HepG2 (cell line): ENCODE data around the gene SH3PXD2A. TPM values are rescaled to one million over a fixed set of nuclear protein-coding genes. Genes with fewer than 3 reads are reported as not detected.

Experiments
- ATAC-seq: fragments of 200-7000 bp; cut with Tn5 transposase; 3 replicates; pipeline ENCODE4 v1.9.1; 2020; ENCODE audit warnings: mild to moderate bottlenecking, moderate library complexity
- BruUV-seq: library from RNA; stranded (reverse); fragments of 400-500 nt; replicated peaks from 2 replicates; lab custom pipeline; 2021; lab: Mats Ljungman, UMichigan
- CTCF ChIA-PET: fragments of 300-600 bp; formaldehyde crosslinking; extraction: SDS; loops from one replicate; lab custom pipeline; 2021; ENCODE audit warnings: low total read pairs, inconsistent platforms, low intra/inter-chr PET ratio; lab: Yijun Ruan, JAX
- POLR2A ChIA-PET: fragments of 350-600 bp; sonication (Branson Sonifier 250); formaldehyde crosslinking; loops from one replicate; lab custom pipeline; 2020; ENCODE audit warnings: antibody characterized with exemption, inconsistent platforms; lab: Yijun Ruan, JAX
- DNase-seq: peaks from one replicate; pipeline ENCODE4 v3.0.0-alpha.2; 2015; ENCODE audit warnings: low spot score
- FAIRE-seq: peaks from 3 replicates; lab custom pipeline; 2011; peaks lifted over from hg19 to GRCh38; lab: Jason Lieb, UNC
- H2AFZ ChIP-seq: one replicate; pipeline ENCODE4 v1.6.1; 2011; ENCODE audit warnings: low read length, inconsistent platforms
- H3K27ac ChIP-seq: fragments of 300-600 bp; 3 replicates; pipeline ENCODE4 v1.8.0; 2011; ENCODE audit warnings: mixed run types, mild to moderate bottlenecking, mixed read lengths, low read length, inconsistent platforms; ENCODE audit not compliant: insufficient read depth; ENCODE audit errors: extremely low read length
- H3K27me3 ChIP-seq, 2 experiments: fragments of 200-600 bp in 1 of 2; 2 replicates in 1 of 2; 3 replicates in 1 of 2; pipeline versions ENCODE4 v1.6.0 to v1.8.0; 2011; ENCODE audit warnings: low read length in 2 of 2, mild to moderate bottlenecking in 2 of 2, moderate library complexity in 2 of 2, inconsistent platforms in 1 of 2; ENCODE audit not compliant: insufficient read depth in 2 of 2, control insufficient read depth in 1 of 2
- H3K36me3 ChIP-seq, 2 experiments: fragments of 200-600 bp in 1 of 2; replicated peaks in 1 of 2; 2 replicates in 1 of 2; 3 replicates in 1 of 2; pipeline versions ENCODE4 v1.5.1 to v1.8.0; 2011; ENCODE audit warnings: low read length in 2 of 2, inconsistent platforms in 1 of 2; ENCODE audit not compliant: insufficient read depth in 2 of 2, control insufficient read depth in 1 of 2
- H3K4me1 ChIP-seq: 2 replicates; pipeline ENCODE4 v1.5.1; 2012; ENCODE audit warnings: low read length, inconsistent platforms; ENCODE audit not compliant: insufficient read depth
- H3K4me2 ChIP-seq: 2 replicates; pipeline ENCODE4 v1.6.0; 2011; ENCODE audit warnings: low read depth, low read length, inconsistent platforms
- H3K4me3 ChIP-seq, 3 experiments: fragments of 200-600 bp in 1 of 3; sonication (generic), shearing (Covaris generic) in 1 of 3; replicated peaks in 1 of 3; 2 replicates each; pipeline ENCODE4 v1.5.1; 2011 to 2016; ENCODE audit warnings: low read length in 3 of 3, inconsistent platforms in 2 of 3, low read depth in 2 of 3, mild to moderate bottlenecking in 2 of 3, control low read depth in 1 of 3, mixed read lengths in 1 of 3; ENCODE audit not compliant: insufficient read depth in 1 of 3
- H3K79me2 ChIP-seq: one replicate; pipeline ENCODE4 v1.6.1; 2011; ENCODE audit warnings: low read length, inconsistent platforms; ENCODE audit not compliant: insufficient read depth
- H3K9ac ChIP-seq: 2 replicates; pipeline ENCODE4 v1.6.0; 2011; ENCODE audit warnings: mild to moderate bottlenecking, low read depth, low read length, inconsistent platforms; ENCODE audit not compliant: insufficient read depth
- H3K9me3 ChIP-seq: 2 replicates; pipeline ENCODE4 v1.5.1; 2012; ENCODE audit warnings: mild to moderate bottlenecking, low read length
- H4K20me1 ChIP-seq: 2 replicates; pipeline ENCODE4 v1.6.0; 2011; ENCODE audit warnings: inconsistent platforms, mild to moderate bottlenecking, low read length, moderate library complexity; ENCODE audit not compliant: insufficient read depth
- GTF2F1 ChIP-seq: fragments of 150-350 bp; IDR thresholded peaks from 2 replicates; pipeline ENCODE4 v1.6.1; 2014; ENCODE audit warnings: low read length
- TSC22D2 ChIP-seq: sonication (generic); formaldehyde crosslinking; IDR thresholded peaks from 2 replicates; pipeline ENCODE4 v1.5.1; 2020; ENCODE audit warnings: missing genetic modification reagents, mild to moderate bottlenecking, borderline replicate concordance
- ZNF12 ChIP-seq: sonication (generic); formaldehyde crosslinking; IDR thresholded peaks from 2 replicates; pipeline ENCODE4 v1.5.0; 2020; ENCODE audit warnings: missing genetic modification reagents
- ZNF543 ChIP-seq: sonication (generic); formaldehyde crosslinking; IDR thresholded peaks from 2 replicates; pipeline ENCODE4 v1.4.0; 2020; ENCODE audit warnings: mild to moderate bottlenecking, missing genetic modification reagents
- WGBS: methylation state at CpG from one replicate; pipeline ENCODE4 v1.1.6; 2017; ENCODE audit warnings: low lambda C conversion rate; 5-methylcytosine and 5-hydroxymethylcytosine counted together
- in situ Hi-C: cut with HindIII; loops from 2 replicates; pipeline ENCODE4 v1.10.0; 2017; ENCODE audit warnings: low pct_unique_long_range_greater_than_20kb; ENCODE audit not compliant: extremely low pct_ligation_motif_present
- intact Hi-C: fragments of 100-400 bp; cut with micrococcal nuclease; formaldehyde crosslinking; loops from one replicate; pipeline ENCODE4 v1.10.0; 2022; ENCODE audit not compliant: unreplicated experiment
- polyA plus RNA-seq, 8 experiments: library from polyadenylated mRNA; depleted of rRNA in 3 of 8; stranded (reverse) in 7 of 8; unstranded in 1 of 8; fragments of >200 nt; fragmentation: Illumina TruSeq in 4 of 8; extraction: Trizol in 4 of 8; gene quantifications; 2 replicates each; pipeline versions ENCODE4 v1.2.1 to v1.2.3, GENCODE V29; 2011 to 2016; ENCODE audit warnings: low read depth in 4 of 8, missing spikeins in 1 of 8, mixed read lengths in 1 of 8; ENCODE audit not compliant: insufficient read depth in 1 of 8
- total RNA-seq, 5 experiments: library from RNA; depleted of rRNA; stranded (reverse); fragments of >200 nt; fragmentation: Illumina TruSeq; extraction: Trizol; gene quantifications; 2 replicates each; pipeline ENCODE4 v1.2.3, GENCODE V29; 2016; ENCODE audit warnings: low read depth in 1 of 5
- TF ChIP-seq, protein P1 (sequence below): sonication (generic); formaldehyde crosslinking; IDR thresholded peaks from 2 replicates; pipeline ENCODE4 v1.8.1; 2023; ENCODE audit warnings: mild to moderate bottlenecking, inconsistent platforms, moderate library complexity, missing genetic modification reagents, borderline replicate concordance
- TF ChIP-seq, protein P2 (sequence below): sonication (generic); formaldehyde crosslinking; IDR thresholded peaks from 2 replicates; pipeline ENCODE4 v1.5.0; 2020; ENCODE audit warnings: mild to moderate bottlenecking, missing genetic modification reagents

Gene SH3PXD2A
- total and polyA plus RNA-seq, 2 of the 13 experiments (the other 11 are each of a cell fraction or from before 2014, with no cell fraction given), result 11.1 to 11.3 TPM

- intact Hi-C loops, result loop anchor here (5.0 kb wide), 2 partner anchors 42 to 77 kb away; no protein-coding TSS in a partner anchor
- Histone ChIP-seq H3K4me3 (no peak overlapping the region), H3K4me2 (peak overlapping the region; percentile 14), H3K36me3 (peaks cover 24 to 47% of the 10 kb centered on the region in 2 experiments), H3K27ac (peak overlapping the region; percentile 48), H3K4me1 (peaks cover 62% of the 10 kb centered on the region), H3K27me3 (no peaks in the 10 kb centered on the region), H2AFZ (no peak overlapping the region), H3K9me3 (no peaks in the 10 kb centered on the region), H3K9ac (peak overlapping the region; percentile 28; the same call in 1 of the 2 replicates), H3K79me2 (no peaks in the 10 kb centered on the region), H4K20me1 (peaks cover 13% of the 10 kb centered on the region; the same call in 1 of the 2 replicates)
- in situ Hi-C loops, result loop anchor here (5.0 kb wide), 1 partner anchor 77 kb away; no protein-coding TSS in a partner anchor
- POLR2A ChIA-PET, result no interaction called here
- TF ChIP-seq ZNF12 (CRISPR knock-in tag) (no peak), ZNF543 (CRISPR knock-in tag) (no peak), TSC22D2 (CRISPR knock-in tag) (no peak), GTF2F1 (no peak)
- TF ChIP-seq, protein P1, sequence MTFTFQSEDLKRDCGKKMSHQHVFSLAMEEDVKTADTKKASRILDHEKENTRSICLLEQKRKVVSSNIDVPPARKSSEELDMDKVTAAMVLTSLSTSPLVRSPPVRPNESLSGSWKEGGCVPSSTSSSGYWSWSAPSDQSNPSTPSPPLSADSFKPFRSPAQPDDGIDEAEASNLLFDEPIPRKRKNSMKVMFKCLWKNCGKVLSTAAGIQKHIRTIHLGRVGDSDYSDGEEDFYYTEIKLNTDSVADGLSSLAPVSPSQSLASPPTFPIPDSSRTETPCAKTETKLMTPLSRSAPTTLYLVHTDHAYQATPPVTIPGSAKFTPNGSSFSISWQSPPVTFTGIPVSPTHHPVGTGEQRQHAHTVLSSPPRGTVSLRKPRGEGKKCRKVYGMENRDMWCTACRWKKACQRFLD (CRISPR knock-in tag), result no peak
- TF ChIP-seq, protein P2, sequence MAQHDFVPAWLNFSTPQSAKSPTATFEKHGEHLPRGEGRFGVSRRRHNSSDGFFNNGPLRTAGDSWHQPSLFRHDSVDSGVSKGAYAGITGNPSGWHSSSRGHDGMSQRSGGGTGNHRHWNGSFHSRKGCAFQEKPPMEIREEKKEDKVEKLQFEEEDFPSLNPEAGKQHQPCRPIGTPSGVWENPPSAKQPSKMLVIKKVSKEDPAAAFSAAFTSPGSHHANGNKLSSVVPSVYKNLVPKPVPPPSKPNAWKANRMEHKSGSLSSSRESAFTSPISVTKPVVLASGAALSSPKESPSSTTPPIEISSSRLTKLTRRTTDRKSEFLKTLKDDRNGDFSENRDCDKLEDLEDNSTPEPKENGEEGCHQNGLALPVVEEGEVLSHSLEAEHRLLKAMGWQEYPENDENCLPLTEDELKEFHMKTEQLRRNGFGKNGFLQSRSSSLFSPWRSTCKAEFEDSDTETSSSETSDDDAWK (CRISPR knock-in tag), result no peak
- ATAC-seq (no peak), DNase-seq (peak; percentile 11), FAIRE-seq (no peak)
- no TSS peak for BruUV-seq
- WGBS, result 87% methylated on average over 3 of the region's 8 CpGs
- CTCF ChIA-PET, result interaction anchor here (1.3 kb wide), 1 partner anchor 144 kb away, joined by 4 read pairs; no protein-coding TSS in a partner anchor
Observed at GRCh38 chr10:103715430-103715829, 139.9 kb downstream of the SH3PXD2A start.
